Stimulated activated CD8-positive, alpha-beta memory T cell treated with anti-CD3 and anti-CD28 coated beads, Interleukin-4, amount 100 ng/mL, for 1 hour (primary cell): ENCODE results near the gene MS4A1.
"Not testable (repeated sequence)": the region's sequence is repeated elsewhere in the genome, so short reads cannot be mapped to it uniquely, and the experiment has no call there.

Experiments used
- DNase-seq, 2 donors: peaks; one replicate each; pipeline ENCODE4 v3.0.0-alpha.2; 2020; ENCODE audit warnings: low read depth in 2 of 2, low spot score in 1 of 2

Gene MS4A1

GRCh38 chr11:60502221-60502775, 46.7 kb downstream of the MS4A1 start:
- no peak for DNase-seq

- no peak for DNase-seq
These were observed 48.7 kb downstream of the MS4A1 start for GRCh38 chr11:60504219-60504905.

GRCh38 chr11:60509609-60510008, 54.0 kb downstream of the MS4A1 start:
- DNase-seq: not testable (repeated sequence)

GRCh38 chr11:60510209-60510608, 54.6 kb downstream of the MS4A1 start:
- DNase-seq: not testable (repeated sequence)

GRCh38 chr11:60511393-60511792, 55.7 kb downstream of the MS4A1 start:
- DNase-seq: no peak

- no peak for DNase-seq
These were observed 57.1 kb downstream of the MS4A1 start for GRCh38 chr11:60512651-60513225.

GRCh38 chr11:60513496-60514460, 58.1 kb downstream of the MS4A1 start:
- no peak for DNase-seq

GRCh38 chr11:60515144-60515855, 59.7 kb downstream of the MS4A1 start, which contains the start of gene MS4A13:
Gene MS4A13 (plus strand): TSS chr11:60515392. CDS start chr11:60518084, 2,692 bp downstream.
- no peak for DNase-seq
